ENCODE measurements around the gene GTSF1L.

The GTSF1L gene

GRCh38 chr20:43699941-43700565 is 26.7 kb downstream of the GTSF1L start:
- Histone ChIP-seq H3K4me1 (ENCODE audit: insufficient read depth, insufficient read length) (no peaks in the 10 kb centered on the region), H3K9ac (ENCODE audit: insufficient read length, low read depth) (no peak overlapping the region), H3K4me3 (ENCODE audit: insufficient read length, low read depth) (no peak overlapping the region), H3K27me3 (ENCODE audit: insufficient read depth, insufficient read length) (no peaks in the 10 kb centered on the region), H3K9me3 (ENCODE audit: insufficient read depth, low read length) (no peaks in the 10 kb centered on the region), H3K36me3 (ENCODE audit: insufficient read depth, insufficient read length, low read length) (peaks cover 82% of the 10 kb centered on the region)
- no peak for DNase-seq (ENCODE audit: low read depth, low spot score)
- TF ChIP-seq YY1 (IDR thresholded peaks at IDR 0.05; ENCODE audit: insufficient read depth, insufficient read length): no peak
- TF ChIP-seq SUZ12 (IDR thresholded peaks at IDR 0.05; ENCODE audit: extremely low read depth, insufficient read depth, insufficient read length): no peak
- TF ChIP-seq ZNF274 (IDR thresholded peaks at IDR 0.05; ENCODE audit: low read depth, low read length): no peak

GRCh38 chr20:43695571-43695970 is 31.2 kb downstream of the GTSF1L start:
- no peaks in the 10 kb centered on the region for H3K9me3 ChIP-seq (ENCODE audit: insufficient read depth, low read length)
- H3K27me3 ChIP-seq (ENCODE audit: insufficient read depth, insufficient read length): no peaks in the 10 kb centered on the region
- no peak overlapping the region for H3K4me3 ChIP-seq (ENCODE audit: insufficient read length, low read depth)
- H3K9ac ChIP-seq (ENCODE audit: insufficient read length, low read depth): no peak overlapping the region
- H3K36me3 ChIP-seq (ENCODE audit: insufficient read depth, insufficient read length, low read length): peaks cover 80% of the 10 kb centered on the region
- no peak for DNase-seq (ENCODE audit: low read depth, low spot score)
- TF ChIP-seq YY1 (IDR thresholded peaks at IDR 0.05; ENCODE audit: insufficient read depth, insufficient read length) (no peak), ZNF274 (IDR thresholded peaks at IDR 0.05; ENCODE audit: low read depth, low read length) (no peak), SUZ12 (IDR thresholded peaks at IDR 0.05; ENCODE audit: extremely low read depth, insufficient read depth, insufficient read length) (no peak)
- no peaks in the 10 kb centered on the region for H3K4me1 ChIP-seq (ENCODE audit: insufficient read depth, insufficient read length)

DNA sequence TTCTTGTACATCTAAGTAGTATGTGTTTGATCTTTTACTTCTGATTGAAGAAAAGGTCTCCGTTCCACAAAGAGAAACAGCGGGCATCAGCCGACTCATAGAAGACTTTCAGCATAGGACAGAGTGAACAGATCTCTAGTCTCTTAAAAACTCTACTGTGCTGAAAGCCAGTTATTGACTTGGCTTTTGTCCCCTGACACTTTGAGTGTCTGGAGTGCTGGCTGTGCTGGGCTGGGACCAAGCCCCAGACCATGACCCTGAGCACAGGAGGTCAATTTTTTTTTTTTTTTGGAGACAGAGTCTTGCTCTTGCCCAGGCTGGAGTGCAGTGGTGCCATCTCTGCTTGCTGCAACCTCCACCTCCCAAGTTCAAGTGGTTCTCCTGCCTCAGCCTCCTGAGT is 32.0 kb downstream of the GTSF1L start:
- Histone ChIP-seq H3K4me1 (ENCODE audit: insufficient read depth, insufficient read length) (peaks cover under 1% of the 10 kb centered on the region), H3K9ac (ENCODE audit: insufficient read length, low read depth) (no peak overlapping the region), H3K4me3 (ENCODE audit: insufficient read length, low read depth) (no peak overlapping the region), H3K36me3 (ENCODE audit: insufficient read depth, insufficient read length, low read length) (peaks cover 79% of the 10 kb centered on the region), H3K9me3 (ENCODE audit: insufficient read depth, low read length) (no peaks in the 10 kb centered on the region), H3K27me3 (ENCODE audit: insufficient read depth, insufficient read length) (no peaks in the 10 kb centered on the region)
- no peak for DNase-seq (ENCODE audit: low read depth, low spot score)
- TF ChIP-seq SUZ12 (IDR thresholded peaks at IDR 0.05; ENCODE audit: extremely low read depth, insufficient read depth, insufficient read length) (no peak), YY1 (IDR thresholded peaks at IDR 0.05; ENCODE audit: insufficient read depth, insufficient read length) (no peak), ZNF274 (IDR thresholded peaks at IDR 0.05; ENCODE audit: low read depth, low read length) (no peak)

- Histone ChIP-seq H3K4me1 (ENCODE audit: insufficient read depth, insufficient read length) (peaks cover 4% of the 10 kb centered on the region), H3K4me3 (ENCODE audit: insufficient read length, low read depth) (no peak overlapping the region), H3K36me3 (ENCODE audit: insufficient read depth, insufficient read length, low read length) (peaks cover 90% of the 10 kb centered on the region), H3K9ac (ENCODE audit: insufficient read length, low read depth) (no peak overlapping the region), H3K9me3 (ENCODE audit: insufficient read depth, low read length) (no peaks in the 10 kb centered on the region), H3K27me3 (ENCODE audit: insufficient read depth, insufficient read length) (no peaks in the 10 kb centered on the region)
- no peak for TF ChIP-seq ZNF274 (IDR thresholded peaks at IDR 0.05; ENCODE audit: low read depth, low read length)
- no peak for TF ChIP-seq SUZ12 (IDR thresholded peaks at IDR 0.05; ENCODE audit: extremely low read depth, insufficient read depth, insufficient read length)
- TF ChIP-seq YY1 (IDR thresholded peaks at IDR 0.05; ENCODE audit: insufficient read depth, insufficient read length): no peak
- DNase-seq (ENCODE audit: low read depth, low spot score): peak; percentile 42
Measured at GRCh38 chr20:43691928-43692524, 34.8 kb downstream of the GTSF1L start.

DNA sequence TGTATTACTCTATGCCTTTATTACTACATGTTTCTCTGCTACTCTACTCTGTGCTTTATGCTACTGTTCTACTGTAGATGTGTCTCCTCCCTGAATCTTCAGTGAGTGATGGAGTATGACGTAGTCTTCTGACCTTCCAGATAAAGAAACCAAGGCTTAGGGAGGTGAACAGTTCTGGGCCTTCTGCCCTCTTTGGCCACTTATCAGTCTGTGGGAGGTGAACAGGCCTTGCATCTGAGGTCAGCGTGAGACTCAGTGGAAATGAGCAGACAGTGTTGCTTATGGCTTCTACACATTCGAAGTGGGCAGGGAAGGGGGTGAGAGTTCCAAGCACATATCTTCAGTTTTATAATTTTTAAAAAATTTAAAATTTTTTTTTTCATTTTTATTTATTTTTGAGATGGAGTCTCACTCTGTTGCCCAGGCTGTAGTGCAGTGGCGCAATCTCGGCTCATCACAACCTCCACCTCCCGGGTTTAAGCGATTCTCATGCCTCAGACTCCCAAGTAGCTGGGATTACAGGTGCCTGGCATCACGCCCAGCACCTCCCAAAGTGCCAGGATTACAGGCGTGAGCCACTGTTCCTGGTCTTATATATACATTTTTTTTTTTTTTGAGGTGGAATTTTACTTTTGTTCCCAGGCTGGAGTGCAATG is 35.7 kb downstream of the GTSF1L start:
- Histone ChIP-seq H3K9ac (ENCODE audit: insufficient read length, low read depth) (no peak overlapping the region), H3K27me3 (ENCODE audit: insufficient read depth, insufficient read length) (no peaks in the 10 kb centered on the region), H3K9me3 (ENCODE audit: insufficient read depth, low read length) (no peaks in the 10 kb centered on the region), H3K4me3 (ENCODE audit: insufficient read length, low read depth) (no peak overlapping the region), H3K4me1 (ENCODE audit: insufficient read depth, insufficient read length) (peaks cover 4% of the 10 kb centered on the region), H3K36me3 (ENCODE audit: insufficient read depth, insufficient read length, low read length) (peaks cover 91% of the 10 kb centered on the region)
- TF ChIP-seq YY1 (IDR thresholded peaks at IDR 0.05; ENCODE audit: insufficient read depth, insufficient read length) (no peak), ZNF274 (IDR thresholded peaks at IDR 0.05; ENCODE audit: low read depth, low read length) (no peak), SUZ12 (IDR thresholded peaks at IDR 0.05; ENCODE audit: extremely low read depth, insufficient read depth, insufficient read length) (no peak)
- DNase-seq (ENCODE audit: low read depth, low spot score): no peak

- peaks cover 4% of the 10 kb centered on the region for H3K4me1 ChIP-seq (ENCODE audit: insufficient read depth, insufficient read length)
- TF ChIP-seq SUZ12 (IDR thresholded peaks at IDR 0.05; ENCODE audit: extremely low read depth, insufficient read depth, insufficient read length): no peak
- no peak for TF ChIP-seq YY1 (IDR thresholded peaks at IDR 0.05; ENCODE audit: insufficient read depth, insufficient read length)
- TF ChIP-seq ZNF274 (IDR thresholded peaks at IDR 0.05; ENCODE audit: low read depth, low read length): no peak
Measured at GRCh38 chr20:43689165-43689564, 37.6 kb downstream of the GTSF1L start.

GRCh38 chr20:43686820-43687219 is 40.0 kb downstream of the GTSF1L start:
- TF ChIP-seq SUZ12 (IDR thresholded peaks at IDR 0.05; ENCODE audit: extremely low read depth, insufficient read depth, insufficient read length) (no peak), YY1 (IDR thresholded peaks at IDR 0.05; ENCODE audit: insufficient read depth, insufficient read length) (no peak), ZNF274 (IDR thresholded peaks at IDR 0.05; ENCODE audit: low read depth, low read length) (no peak)
- H3K27me3 ChIP-seq (ENCODE audit: insufficient read depth, insufficient read length): no peaks in the 10 kb centered on the region
- peaks cover 6% of the 10 kb centered on the region for H3K4me1 ChIP-seq (ENCODE audit: insufficient read depth, insufficient read length)
- H3K9me3 ChIP-seq (ENCODE audit: insufficient read depth, low read length): no peaks in the 10 kb centered on the region
- no peak overlapping the region for H3K9ac ChIP-seq (ENCODE audit: insufficient read length, low read depth)
- peaks cover 82% of the 10 kb centered on the region for H3K36me3 ChIP-seq (ENCODE audit: insufficient read depth, insufficient read length, low read length)
- no peak overlapping the region for H3K4me3 ChIP-seq (ENCODE audit: insufficient read length, low read depth)
- no peak for DNase-seq (ENCODE audit: low read depth, low spot score)

More at GRCh38 chr20:43689165-43689564, 37.6 kb downstream of the GTSF1L start:
- peaks cover 80% of the 10 kb centered on the region for H3K36me3 ChIP-seq (ENCODE audit: insufficient read depth, insufficient read length, low read length)
- no peak overlapping the region for H3K4me3 ChIP-seq (ENCODE audit: insufficient read length, low read depth)
- no peaks in the 10 kb centered on the region for H3K27me3 ChIP-seq (ENCODE audit: insufficient read depth, insufficient read length)
- H3K9me3 ChIP-seq (ENCODE audit: insufficient read depth, low read length): no peaks in the 10 kb centered on the region
- DNase-seq (ENCODE audit: low read depth, low spot score): no peak
- no peak overlapping the region for H3K9ac ChIP-seq (ENCODE audit: insufficient read length, low read depth)
